Epithelial cell of esophagus (primary cell): ENCODE data around the gene RABL6.
"Not testable (repeated sequence)": the region's sequence is repeated elsewhere in the genome, so short reads cannot be mapped to it uniquely, and the experiment has no call there.

Source experiments
- DNase-seq: peaks from one replicate; pipeline ENCODE4 v3.0.0; 2010; ENCODE audit warnings: low read depth
- H3K4me3 ChIP-seq: 2 replicates; pipeline ENCODE4 v1.5.1; 2011; ENCODE audit warnings: mild to moderate bottlenecking, low read length, control low read depth
- TF ChIP-seq, protein P1 (sequence below): IDR thresholded peaks from 2 replicates; pipeline ENCODE4 v1.5.1; 2011; ENCODE audit warnings: low read depth, mild to moderate bottlenecking, low read length, control low read depth, inconsistent platforms; ENCODE audit not compliant: insufficient read depth; ENCODE audit errors: missing control alignments

Gene RABL6

DNA sequence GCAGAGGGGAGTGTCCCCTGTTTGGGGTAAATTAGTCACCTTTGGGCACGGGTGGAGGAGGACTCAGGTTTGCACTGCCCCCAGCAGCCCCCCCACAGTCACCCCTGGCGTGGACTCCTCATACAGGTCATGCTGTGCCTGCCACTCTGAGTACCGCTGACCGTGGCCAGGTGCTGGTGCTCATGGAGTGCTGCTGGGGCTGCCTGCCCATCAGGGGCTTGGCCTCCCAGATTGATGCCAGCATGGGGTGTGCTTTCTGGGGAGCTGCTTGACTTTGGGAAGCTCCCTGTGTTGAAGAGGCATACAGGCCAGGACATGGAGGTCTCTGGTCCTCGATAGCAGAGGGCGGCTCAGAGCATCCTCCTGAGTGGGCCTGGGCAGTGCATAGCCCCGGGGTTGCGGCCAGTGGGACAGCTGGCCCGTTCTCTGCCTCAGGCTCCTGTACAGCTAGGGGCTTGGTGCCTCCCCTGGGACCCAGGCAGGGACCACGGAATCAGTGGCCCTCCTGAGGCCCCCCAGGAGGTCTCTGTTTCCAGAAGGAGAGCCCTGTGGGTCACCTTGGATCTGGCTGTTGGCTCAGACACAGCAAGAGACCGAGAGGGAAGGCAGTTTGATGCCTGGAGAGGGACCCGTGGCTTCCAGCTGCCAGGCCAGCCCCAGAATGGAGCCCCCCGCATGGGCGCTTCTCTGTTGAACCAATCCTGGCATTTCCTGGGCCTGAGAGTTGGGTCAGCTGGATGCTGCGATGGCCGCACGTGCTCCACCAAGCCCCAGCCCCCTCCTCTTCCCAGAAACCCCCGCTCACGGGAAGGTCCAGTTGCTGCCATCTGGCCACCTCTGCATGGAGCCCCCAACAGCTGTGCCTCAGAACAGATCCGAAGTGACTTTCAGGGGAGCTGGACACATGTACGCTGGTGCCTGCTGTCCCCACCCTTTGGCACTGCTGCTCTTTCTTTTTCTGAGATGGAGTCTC, 28.5 kb downstream of the RABL6 start:
- TF ChIP-seq, protein P1, sequence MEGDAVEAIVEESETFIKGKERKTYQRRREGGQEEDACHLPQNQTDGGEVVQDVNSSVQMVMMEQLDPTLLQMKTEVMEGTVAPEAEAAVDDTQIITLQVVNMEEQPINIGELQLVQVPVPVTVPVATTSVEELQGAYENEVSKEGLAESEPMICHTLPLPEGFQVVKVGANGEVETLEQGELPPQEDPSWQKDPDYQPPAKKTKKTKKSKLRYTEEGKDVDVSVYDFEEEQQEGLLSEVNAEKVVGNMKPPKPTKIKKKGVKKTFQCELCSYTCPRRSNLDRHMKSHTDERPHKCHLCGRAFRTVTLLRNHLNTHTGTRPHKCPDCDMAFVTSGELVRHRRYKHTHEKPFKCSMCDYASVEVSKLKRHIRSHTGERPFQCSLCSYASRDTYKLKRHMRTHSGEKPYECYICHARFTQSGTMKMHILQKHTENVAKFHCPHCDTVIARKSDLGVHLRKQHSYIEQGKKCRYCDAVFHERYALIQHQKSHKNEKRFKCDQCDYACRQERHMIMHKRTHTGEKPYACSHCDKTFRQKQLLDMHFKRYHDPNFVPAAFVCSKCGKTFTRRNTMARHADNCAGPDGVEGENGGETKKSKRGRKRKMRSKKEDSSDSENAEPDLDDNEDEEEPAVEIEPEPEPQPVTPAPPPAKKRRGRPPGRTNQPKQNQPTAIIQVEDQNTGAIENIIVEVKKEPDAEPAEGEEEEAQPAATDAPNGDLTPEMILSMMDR: no peak

DNA sequence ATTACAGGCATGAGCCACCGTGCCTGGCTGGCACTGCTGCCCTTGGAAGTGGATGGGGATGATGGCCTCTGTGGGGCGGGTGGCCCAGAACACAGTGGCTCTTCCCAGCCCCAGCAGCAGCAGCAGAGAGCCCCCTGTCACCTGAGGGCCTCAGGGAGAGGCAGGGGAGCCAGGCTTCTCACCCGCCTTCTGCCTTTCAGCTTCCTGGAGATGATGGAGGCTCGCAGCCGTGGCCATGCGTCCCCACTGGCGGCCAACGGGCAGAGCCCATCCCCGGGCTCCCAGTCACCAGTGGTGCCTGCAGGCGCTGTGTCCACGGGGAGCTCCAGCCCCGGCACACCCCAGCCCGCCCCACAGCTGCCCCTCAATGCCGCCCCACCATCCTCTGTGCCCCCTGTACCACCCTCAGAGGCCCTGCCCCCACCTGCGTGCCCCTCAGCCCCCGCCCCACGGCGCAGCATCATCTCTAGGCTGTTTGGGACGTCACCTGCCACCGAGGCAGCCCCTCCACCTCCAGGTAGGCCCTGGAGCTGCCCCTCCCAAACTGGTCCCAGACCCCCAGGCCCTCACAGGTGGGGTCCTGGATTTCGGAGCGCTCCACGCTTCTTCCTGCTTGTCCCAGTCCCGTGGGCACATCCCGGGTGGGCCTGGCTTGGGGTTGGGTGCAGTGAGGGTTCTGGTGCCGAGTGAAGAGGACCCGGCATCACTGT, 29.6 kb downstream of the RABL6 start:
- no peak for DNase-seq
- H3K4me3 ChIP-seq: no peak overlapping the region
- TF ChIP-seq, protein P1: no peak

More for the DNA sequence above, 28.5 kb downstream of the RABL6 start:
- DNase-seq: no peak
- no peak overlapping the region for H3K4me3 ChIP-seq

DNA sequence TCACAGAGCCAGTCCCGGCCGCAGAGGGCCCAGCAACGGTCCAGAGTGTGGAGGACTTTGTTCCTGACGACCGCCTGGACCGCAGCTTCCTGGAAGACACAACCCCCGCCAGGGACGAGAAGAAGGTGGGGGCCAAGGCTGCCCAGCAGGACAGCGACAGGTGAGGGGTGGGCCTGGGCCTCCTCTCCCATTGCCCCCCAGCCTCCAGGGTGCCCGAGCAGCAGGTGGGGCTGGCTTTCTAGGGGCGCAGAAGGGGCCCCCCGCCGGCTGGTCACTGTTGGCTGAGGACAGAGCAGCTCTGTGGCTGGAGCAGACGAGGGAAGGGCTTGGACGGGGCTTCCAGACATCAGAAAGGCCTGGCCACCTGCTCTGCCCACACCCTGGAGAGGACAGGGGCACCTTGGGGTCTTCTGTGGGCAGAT, 30.1 kb downstream of the RABL6 start:
- not testable (repeated sequence) for DNase-seq, H3K4me3 ChIP-seq

GRCh38 chr9:136838314-136839228, 30.8 kb downstream of the RABL6 start:
- DNase-seq: no peak
- H3K4me3 ChIP-seq: no peak overlapping the region
- TF ChIP-seq, protein P1: no peak

GRCh38 chr9:136839229-136840139, 31.7 kb downstream of the RABL6 start:
- DNase-seq: no peak
- TF ChIP-seq, protein P1: no peak
- no peak overlapping the region for H3K4me3 ChIP-seq

DNA sequence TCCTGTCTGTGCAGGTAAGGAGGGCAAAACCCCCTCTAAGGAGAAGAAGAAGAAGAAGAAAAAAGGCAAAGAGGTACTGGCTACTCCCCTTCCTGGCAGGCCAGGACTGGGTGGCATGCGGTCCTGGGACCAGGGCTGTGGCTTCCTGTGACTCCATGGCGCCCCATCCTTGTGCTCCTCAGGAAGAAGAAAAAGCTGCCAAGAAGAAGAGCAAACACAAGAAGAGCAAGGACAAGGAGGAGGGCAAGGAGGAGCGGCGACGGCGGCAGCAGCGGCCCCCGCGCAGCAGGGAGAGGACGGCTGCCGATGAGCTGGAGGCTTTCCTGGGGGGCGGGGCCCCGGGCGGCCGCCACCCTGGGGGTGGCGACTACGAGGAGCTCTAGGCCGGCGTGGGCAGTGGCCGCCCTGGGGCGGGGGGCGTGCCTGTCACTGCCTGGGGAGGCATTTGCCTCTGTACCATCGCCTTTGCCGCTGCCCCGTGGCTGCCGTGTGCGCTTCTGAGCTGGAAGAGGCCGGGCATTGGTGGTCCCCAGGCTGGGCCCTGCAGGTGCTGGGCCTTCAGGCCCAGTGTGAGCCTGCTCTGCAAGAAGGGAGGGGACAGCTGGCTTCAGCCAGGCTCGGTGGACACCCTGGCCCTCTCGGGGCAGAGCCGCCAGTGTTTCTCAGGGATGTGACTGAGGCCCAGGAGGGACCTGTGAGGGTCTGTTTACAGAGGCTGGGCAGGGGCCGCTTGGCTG, 32.6 kb downstream of the RABL6 start:
- no peak overlapping the region for H3K4me3 ChIP-seq
- TF ChIP-seq, protein P1: no peak
- DNase-seq: no peak
